Omental fat pad (tissue), 4 donors: ENCODE data around the gene GGNBP2. TPM values are rescaled to one million over a fixed set of nuclear protein-coding genes. Genes with fewer than 3 reads are reported as not detected.

Experiments
- ATAC-seq: fragments of 150-250 bp; one replicate; pipeline ENCODE4 v1.9.1; 2016; ENCODE audit warnings: mild to moderate bottlenecking, moderate library complexity; ENCODE audit not compliant: low FRiP score
- DNase-seq: peaks from one replicate; pipeline ENCODE4 v3.0.0-alpha.2; 2019; ENCODE audit warnings: low spot score
- total RNA-seq, 4 donors: library from RNA; depleted of rRNA; stranded (reverse); fragments of >200 nt; gene quantifications; one replicate each; pipeline ENCODE4 v1.1.0, GENCODE V29; 2016
- TF ChIP-seq, protein P1 (sequence below), 3 donors: fragments of 450-650 bp; IDR thresholded peaks; one replicate each; pipeline ENCODE4 v1.5.1; 2016 to 2017; ENCODE audit warnings: antibody characterized with exemption in 3 of 3, mild to moderate bottlenecking in 3 of 3, moderate library complexity in 2 of 3

GGNBP2 gene
- total RNA-seq, 4 donors from 2014 or later: 54.3 to 80.9 (median 63.1) TPM

GRCh38 chr17:36616061-36617029 lies 71.6 kb downstream of the GGNBP2 start:
- DNase-seq (no peak), ATAC-seq (no peak)
- TF ChIP-seq, protein P1, sequence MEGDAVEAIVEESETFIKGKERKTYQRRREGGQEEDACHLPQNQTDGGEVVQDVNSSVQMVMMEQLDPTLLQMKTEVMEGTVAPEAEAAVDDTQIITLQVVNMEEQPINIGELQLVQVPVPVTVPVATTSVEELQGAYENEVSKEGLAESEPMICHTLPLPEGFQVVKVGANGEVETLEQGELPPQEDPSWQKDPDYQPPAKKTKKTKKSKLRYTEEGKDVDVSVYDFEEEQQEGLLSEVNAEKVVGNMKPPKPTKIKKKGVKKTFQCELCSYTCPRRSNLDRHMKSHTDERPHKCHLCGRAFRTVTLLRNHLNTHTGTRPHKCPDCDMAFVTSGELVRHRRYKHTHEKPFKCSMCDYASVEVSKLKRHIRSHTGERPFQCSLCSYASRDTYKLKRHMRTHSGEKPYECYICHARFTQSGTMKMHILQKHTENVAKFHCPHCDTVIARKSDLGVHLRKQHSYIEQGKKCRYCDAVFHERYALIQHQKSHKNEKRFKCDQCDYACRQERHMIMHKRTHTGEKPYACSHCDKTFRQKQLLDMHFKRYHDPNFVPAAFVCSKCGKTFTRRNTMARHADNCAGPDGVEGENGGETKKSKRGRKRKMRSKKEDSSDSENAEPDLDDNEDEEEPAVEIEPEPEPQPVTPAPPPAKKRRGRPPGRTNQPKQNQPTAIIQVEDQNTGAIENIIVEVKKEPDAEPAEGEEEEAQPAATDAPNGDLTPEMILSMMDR (IDR thresholded peaks at IDR 0.05): no peak

DNA sequence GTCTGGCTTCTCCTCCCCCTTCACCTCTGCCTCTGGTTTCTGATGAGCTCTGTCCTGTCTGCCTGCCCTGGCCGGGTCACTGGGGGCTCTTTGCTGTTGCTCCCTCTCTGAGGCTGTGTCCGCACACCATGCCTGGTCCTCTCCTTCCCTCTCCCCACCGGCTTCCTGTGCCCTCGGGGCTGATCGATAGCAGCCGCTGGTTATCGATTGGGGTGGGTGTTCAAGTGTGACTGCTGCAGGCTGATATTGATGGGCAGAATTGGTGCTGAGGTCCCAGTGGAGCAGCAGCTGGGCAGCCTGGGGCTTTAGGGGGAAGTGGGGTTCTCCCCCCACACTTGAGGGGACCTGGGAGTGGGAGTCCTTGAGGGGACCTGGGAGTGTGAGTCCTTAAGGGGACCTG lies 73.1 kb downstream of the GGNBP2 start:
- no peak for ATAC-seq
- TF ChIP-seq, protein P1 (IDR thresholded peaks at IDR 0.05): no peak
- DNase-seq: no peak

- DNase-seq: no peak
- TF ChIP-seq, protein P1 (IDR thresholded peaks at IDR 0.05): no peak
- no peak for ATAC-seq
Observed at GRCh38 chr17:36623281-36623680, 78.6 kb downstream of the GGNBP2 start.

- no peak for DNase-seq
- no peak for ATAC-seq
- TF ChIP-seq, protein P1 (IDR thresholded peaks at IDR 0.05): no peak
Observed at GRCh38 chr17:36625188-36625587, 80.5 kb downstream of the GGNBP2 start.

GRCh38 chr17:36627101-36627500 lies 82.4 kb downstream of the GGNBP2 start:
- TF ChIP-seq, protein P1 (IDR thresholded peaks at IDR 0.05): no peak
- DNase-seq: no peak
- ATAC-seq: no peak

- TF ChIP-seq, protein P1 (IDR thresholded peaks at IDR 0.05): no peak
- DNase-seq (no peak), ATAC-seq (no peak)
Observed at GRCh38 chr17:36628576-36628975, 83.9 kb downstream of the GGNBP2 start.
